Measurements from ENCODE around the gene KRT35. TPM values are rescaled to one million over a fixed set of nuclear protein-coding genes. Genes with fewer than 3 reads are reported as not detected.

KRT35 gene
- total and polyA plus RNA-seq, 2 of the 13 experiments (the other 11 are each of a cell fraction or from before 2014, with no cell fraction given): not detected

DNA sequence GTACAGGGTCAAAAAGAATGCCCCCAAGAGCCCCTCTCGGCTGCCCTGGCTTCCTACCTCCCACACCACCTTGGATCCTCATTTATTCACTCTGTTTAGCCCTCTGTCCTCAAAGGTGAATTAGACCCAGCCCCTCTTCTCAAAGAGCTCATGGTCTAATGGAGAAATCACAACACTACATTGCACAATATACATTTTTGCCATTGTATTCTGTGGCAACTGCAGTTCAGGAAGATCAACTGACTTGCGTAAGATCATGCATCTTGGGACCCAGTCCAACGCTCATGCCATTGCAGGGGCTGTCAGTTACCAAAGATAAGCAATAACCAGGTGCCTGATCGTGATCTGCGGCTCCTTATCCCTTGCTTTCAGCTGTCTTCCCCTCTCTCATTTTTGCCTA lies 41.6 kb downstream of the KRT35 start:
- H3K9ac ChIP-seq (ENCODE audit: insufficient read depth, low read depth, low read length): no peak overlapping the region
- H4K20me1 ChIP-seq (ENCODE audit: insufficient read depth, low read length): no peaks in the 10 kb centered on the region
- peaks cover 6% of the 10 kb centered on the region; the same call in 1 of the 2 replicates for H3K4me1 ChIP-seq (ENCODE audit: insufficient read depth, low read length)
- ATAC-seq (peak; percentile 72), DNase-seq (ENCODE audit: low spot score) (peak; percentile 76), FAIRE-seq (peak; percentile 67)
- H3K4me3 ChIP-seq (replicated peaks in 1 of 3; ENCODE audit: insufficient read depth in 1 of 3, low read depth in 2 of 3, low read length in 3 of 3): no peak overlapping the region
- 0% methylated on average over 4 of the region's 5 CpGs for WGBS (ENCODE audit: low lambda C conversion rate)
- H3K27ac ChIP-seq (ENCODE audit: extremely low read length, insufficient read depth, low read length): no peak overlapping the region
- no peaks in the 10 kb centered on the region; a peak in 2 of 5 replicates for H3K27me3 ChIP-seq (ENCODE audit: control insufficient read depth in 1 of 2, insufficient read depth in 2 of 2, low read length in 2 of 2)
- H3K36me3 ChIP-seq (replicated peaks in 1 of 2; ENCODE audit: control insufficient read depth in 1 of 2, insufficient read depth in 2 of 2, low read length in 2 of 2): no peaks in the 10 kb centered on the region
- ChIA-PET CTCF (ENCODE audit: low intra/inter-chr PET ratio, low total read pairs) (no interaction called here), POLR2A (no interaction called here)
- no peaks in the 10 kb centered on the region for H3K9me3 ChIP-seq (ENCODE audit: low read length)
- no TSS peak for BruUV-seq (replicated peaks)
- in situ Hi-C loops (cut with HindIII; ENCODE audit: extremely low pct_ligation_motif_present, low pct_unique_long_range_greater_than_20kb): no loop called here
- intact Hi-C loops (cut with micrococcal nuclease; ENCODE audit: unreplicated experiment): no loop called here
- H3K4me2 ChIP-seq (ENCODE audit: low read depth, low read length): no peak overlapping the region
- no peaks in the 10 kb centered on the region for H3K79me2 ChIP-seq (ENCODE audit: insufficient read depth, low read length)
- H2AFZ ChIP-seq (ENCODE audit: low read length): no peak overlapping the region
- 0 out of 2 replicates have a peak, but pooled peaks have one; percentile 42 for TF ChIP-seq ZNF614 (CRISPR knock-in tag; IDR thresholded peaks at IDR 0.05; ENCODE audit: borderline replicate concordance)
- no peak for TF ChIP-seq FOXA1 (IDR thresholded peaks at IDR 0.05)
- no peak for TF ChIP-seq FOXA1 (CRISPR knock-in tag; IDR thresholded peaks at IDR 0.05)
- peak; percentile 28 for TF ChIP-seq TEAD3 (CRISPR knock-in tag; optimal IDR thresholded peaks at IDR 0.05; ENCODE audit: borderline replicate concordance)
- TF ChIP-seq HNF4G (IDR thresholded peaks at IDR 0.05; ENCODE audit: borderline replicate concordance, low read depth, low read length): 0 out of 2 replicates have a peak, but pooled peaks have one; percentile 8
- no peak for TF ChIP-seq HNF4G (CRISPR knock-in tag; IDR thresholded peaks at IDR 0.05; ENCODE audit: borderline replicate concordance, low read depth)
- no peak for TF ChIP-seq SOX6 (IDR thresholded peaks at IDR 0.05)
- peak; percentile 75 for TF ChIP-seq SOX6 (CRISPR knock-in tag; IDR thresholded peaks at IDR 0.05)
- peak; percentile 99 for TF ChIP-seq CEBPB (IDR thresholded peaks at IDR 0.05; ENCODE audit: borderline replicate concordance, low read depth, low read length)
- peak; percentile 78 for TF ChIP-seq NCOR1 (IDR thresholded peaks at IDR 0.05; ENCODE audit: borderline replicate concordance, low read length)
- no peak for TF ChIP-seq AGO1 (IDR thresholded peaks at IDR 0.05; ENCODE audit: low read depth, low read length, poor library complexity, severe bottlenecking)
- TF ChIP-seq, protein P1, sequence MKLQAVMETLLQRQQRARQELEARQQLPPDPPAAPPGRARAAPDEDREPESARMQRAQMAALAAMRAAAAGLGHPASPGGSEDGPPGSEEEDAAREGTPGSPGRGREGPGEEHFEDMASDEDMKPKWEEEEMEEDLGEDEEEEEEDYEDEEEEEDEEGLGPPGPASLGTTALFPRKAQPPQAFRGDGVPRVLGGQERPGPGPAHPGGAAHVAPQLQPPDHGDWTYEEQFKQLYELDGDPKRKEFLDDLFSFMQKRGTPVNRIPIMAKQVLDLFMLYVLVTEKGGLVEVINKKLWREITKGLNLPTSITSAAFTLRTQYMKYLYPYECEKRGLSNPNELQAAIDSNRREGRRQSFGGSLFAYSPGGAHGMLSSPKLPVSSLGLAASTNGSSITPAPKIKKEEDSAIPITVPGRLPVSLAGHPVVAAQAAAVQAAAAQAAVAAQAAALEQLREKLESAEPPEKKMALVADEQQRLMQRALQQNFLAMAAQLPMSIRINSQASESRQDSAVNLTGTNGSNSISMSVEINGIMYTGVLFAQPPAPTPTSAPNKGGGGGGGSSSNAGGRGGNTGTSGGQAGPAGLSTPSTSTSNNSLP (IDR thresholded peaks at IDR 0.05; ENCODE audit: low read depth, low read length): 0 out of 2 replicates have a peak, but pooled peaks have one; percentile 15
- peak in 1 of 2 experiments; percentile 63; a peak in 1 of 4 replicates for TF ChIP-seq EP300 (IDR thresholded peaks at IDR 0.05; ENCODE audit: low read depth in 2 of 2, low read length in 2 of 2)
- TF ChIP-seq EP300 (CRISPR knock-in tag; IDR thresholded peaks at IDR 0.05; ENCODE audit: borderline replicate concordance): no peak
- TF ChIP-seq SMC3 (IDR thresholded peaks at IDR 0.05; ENCODE audit: low read length): peak; percentile 42; the same call in 1 of the 2 replicates
- TF ChIP-seq SOX5 (CRISPR knock-in tag; IDR thresholded peaks at IDR 0.05; ENCODE audit: borderline replicate concordance): peak; percentile 52; the same call in 1 of the 2 replicates
- no peak for TF ChIP-seq NFYB (CRISPR knock-in tag; IDR thresholded peaks at IDR 0.05)
- TF ChIP-seq CEBPG (CRISPR knock-in tag; IDR thresholded peaks at IDR 0.05): peak; percentile 87
- TF ChIP-seq SP140L (CRISPR knock-in tag; IDR thresholded peaks at IDR 0.05; ENCODE audit: borderline replicate concordance): no peak
- 0 out of 2 replicates have a peak, but pooled peaks have one; percentile 32 for TF ChIP-seq FOXA3 (CRISPR knock-in tag; IDR thresholded peaks at IDR 0.05)
- TF ChIP-seq, protein P2, sequence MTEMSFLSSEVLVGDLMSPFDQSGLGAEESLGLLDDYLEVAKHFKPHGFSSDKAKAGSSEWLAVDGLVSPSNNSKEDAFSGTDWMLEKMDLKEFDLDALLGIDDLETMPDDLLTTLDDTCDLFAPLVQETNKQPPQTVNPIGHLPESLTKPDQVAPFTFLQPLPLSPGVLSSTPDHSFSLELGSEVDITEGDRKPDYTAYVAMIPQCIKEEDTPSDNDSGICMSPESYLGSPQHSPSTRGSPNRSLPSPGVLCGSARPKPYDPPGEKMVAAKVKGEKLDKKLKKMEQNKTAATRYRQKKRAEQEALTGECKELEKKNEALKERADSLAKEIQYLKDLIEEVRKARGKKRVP (CRISPR knock-in tag; IDR thresholded peaks at IDR 0.05): peak in 1 of 2 experiments; percentile 69; a peak in 1 of 4 replicates
- TF ChIP-seq, protein P3, sequence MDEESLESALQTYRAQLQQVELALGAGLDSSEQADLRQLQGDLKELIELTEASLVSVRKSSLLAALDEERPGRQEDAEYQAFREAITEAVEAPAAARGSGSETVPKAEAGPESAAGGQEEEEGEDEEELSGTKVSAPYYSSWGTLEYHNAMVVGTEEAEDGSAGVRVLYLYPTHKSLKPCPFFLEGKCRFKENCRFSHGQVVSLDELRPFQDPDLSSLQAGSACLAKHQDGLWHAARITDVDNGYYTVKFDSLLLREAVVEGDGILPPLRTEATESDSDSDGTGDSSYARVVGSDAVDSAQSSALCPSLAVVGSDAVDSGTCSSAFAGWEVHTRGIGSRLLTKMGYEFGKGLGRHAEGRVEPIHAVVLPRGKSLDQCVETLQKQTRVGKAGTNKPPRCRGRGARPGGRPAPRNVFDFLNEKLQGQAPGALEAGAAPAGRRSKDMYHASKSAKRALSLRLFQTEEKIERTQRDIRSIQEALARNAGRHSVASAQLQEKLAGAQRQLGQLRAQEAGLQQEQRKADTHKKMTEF (CRISPR knock-in tag; IDR thresholded peaks at IDR 0.05): no peak
- no peak for TF ChIP-seq SOX13 (IDR thresholded peaks at IDR 0.05)
- peak in 1 of 2 experiments; percentile 62; a peak in 2 of 4 replicates for TF ChIP-seq SOX13 (CRISPR knock-in tag; conservative IDR thresholded peaks at IDR 0.05 in 1 of 2, IDR thresholded peaks at IDR 0.05 in 1 of 2)
